Breast epithelium (tissue), 4 donors: ENCODE data around the gene UBE2H. TPM values are rescaled to one million over a fixed set of nuclear protein-coding genes. Genes with fewer than 3 reads are reported as not detected.

Source experiments
- DNase-seq, 2 donors: peaks; one replicate each; pipeline ENCODE4 v3.0.0-alpha.2; 2019; ENCODE audit warnings: low spot score in 2 of 2
- H3K27ac ChIP-seq, 2 donors: fragments of 200-600 bp; sonication (generic) in 1 of 2; one replicate each; pipeline ENCODE4 v1.5.1; 2016 to 2019; ENCODE audit warnings: mild to moderate bottlenecking in 1 of 2
- H3K27me3 ChIP-seq, 2 donors: fragments of 200-600 bp; sonication (generic) in 1 of 2; one replicate each; pipeline versions ENCODE4 v1.5.1 to v1.6.0; 2017 to 2019; ENCODE audit warnings: control low read depth in 1 of 2, mild to moderate bottlenecking in 1 of 2
- H3K36me3 ChIP-seq: fragments of 200-600 bp; one replicate; pipeline ENCODE4 v1.5.1; 2019
- H3K4me1 ChIP-seq, 2 donors: fragments of 200-600 bp; sonication (generic); one replicate each; pipeline ENCODE4 v1.5.1; 2016 to 2019; ENCODE audit warnings: control low read depth in 1 of 2
- H3K4me3 ChIP-seq, 3 donors: fragments of 200-600 bp; sonication (generic); 1 replicate in 2 of 3; 2 replicates in 1 of 3; pipeline ENCODE4 v1.5.1; 2016 to 2019; ENCODE audit warnings: mild to moderate bottlenecking in 3 of 3, moderate library complexity in 2 of 3
- H3K9me3 ChIP-seq, 2 donors: fragments of 200-600 bp; sonication (generic) in 1 of 2; one replicate each; pipeline ENCODE4 v1.5.1; 2016 to 2019; ENCODE audit warnings: control low read depth in 1 of 2
- CTCF ChIP-seq, 3 donors: fragments of 450-650 bp; IDR thresholded peaks; one replicate each; pipeline ENCODE4 v1.5.1; 2016 to 2017; ENCODE audit warnings: antibody characterized with exemption in 3 of 3, mild to moderate bottlenecking in 3 of 3, moderate library complexity in 3 of 3
- POLR2A ChIP-seq: fragments of 450-650 bp; IDR thresholded peaks from one replicate; pipeline ENCODE4 v1.6.1; 2016; ENCODE audit warnings: antibody characterized with exemption, mild to moderate bottlenecking, moderate library complexity
- POLR2AphosphoS5 ChIP-seq, 3 donors: sonication (generic); formaldehyde crosslinking; IDR thresholded peaks; one replicate each; pipeline ENCODE4 v1.6.1; 2017; ENCODE audit warnings: antibody characterized with exemption in 3 of 3
- intact Hi-C: fragments of 100-400 bp; cut with DNase I; formaldehyde crosslinking; loops from one replicate; pipeline ENCODE4 v1.15.1; 2023; ENCODE audit warnings: low total_unique reads
- total RNA-seq, 3 donors: library from RNA; depleted of rRNA; stranded (reverse); fragments of >200 nt; gene quantifications; one replicate each; pipeline ENCODE4 v1.1.0, GENCODE V29; 2016

UBE2H gene
- total RNA-seq, 3 donors from 2014 or later = 81.8 to 124 (median 114) TPM

- no peak for DNase-seq
- no peak overlapping the region for H3K4me3 ChIP-seq
- no peaks in the 10 kb centered on the region for H3K4me1 ChIP-seq
- intact Hi-C loops = no loop called here
- no peaks in the 10 kb centered on the region for H3K9me3 ChIP-seq
- no peaks in the 10 kb centered on the region for H3K36me3 ChIP-seq
- no peak overlapping the region for H3K27ac ChIP-seq
- TF ChIP-seq POLR2A (no peak), POLR2AphosphoS5 (IDR thresholded peaks at IDR 0.05) (no peak), CTCF (IDR thresholded peaks at IDR 0.05) (no peak)
- peaks cover 0 to 22% of the 10 kb centered on the region in 2 donors for H3K27me3 ChIP-seq
Measured at GRCh38 chr7:129790136-129790535, 162.6 kb downstream of the UBE2H start.

GRCh38 chr7:129789652-129790051, 163.1 kb downstream of the UBE2H start:
- Histone ChIP-seq H3K9me3 (no peaks in the 10 kb centered on the region), H3K27ac (no peak overlapping the region), H3K27me3 (peaks cover 3 to 26% of the 10 kb centered on the region in 2 donors), H3K4me1 (no peaks in the 10 kb centered on the region), H3K36me3 (no peaks in the 10 kb centered on the region), H3K4me3 (no peak overlapping the region)
- TF ChIP-seq POLR2A (no peak), POLR2AphosphoS5 (IDR thresholded peaks at IDR 0.05) (no peak), CTCF (IDR thresholded peaks at IDR 0.05) (no peak)
- no peak for DNase-seq
- intact Hi-C loops = no loop called here

- no peak overlapping the region for H3K27ac ChIP-seq
- TF ChIP-seq CTCF (IDR thresholded peaks at IDR 0.05) = no peak
- no peak for TF ChIP-seq POLR2A
- no peak for TF ChIP-seq POLR2AphosphoS5 (IDR thresholded peaks at IDR 0.05)
- no peak overlapping the region for H3K4me3 ChIP-seq
- no peaks in the 10 kb centered on the region for H3K4me1 ChIP-seq
- H3K36me3 ChIP-seq = no peaks in the 10 kb centered on the region
- intact Hi-C loops = no loop called here
- H3K27me3 ChIP-seq = peaks cover 9 to 33% of the 10 kb centered on the region in 2 donors
- H3K9me3 ChIP-seq = no peaks in the 10 kb centered on the region
- DNase-seq = no peak
Measured at GRCh38 chr7:129789000-129789399, 163.8 kb downstream of the UBE2H start.

- peaks cover 0 to 4% of the 10 kb centered on the region in 2 donors for H3K4me1 ChIP-seq
Measured at GRCh38 chr7:129786825-129787563, 165.8 kb downstream of the UBE2H start.

More at GRCh38 chr7:129786825-129787563, 165.8 kb downstream of the UBE2H start:
- H3K36me3 ChIP-seq = no peaks in the 10 kb centered on the region
- no peak for TF ChIP-seq POLR2A
- no peak for TF ChIP-seq CTCF (IDR thresholded peaks at IDR 0.05)
- TF ChIP-seq POLR2AphosphoS5 (IDR thresholded peaks at IDR 0.05) = no peak
- no peak for DNase-seq
- no peaks in the 10 kb centered on the region for H3K9me3 ChIP-seq
- H3K4me3 ChIP-seq = no peak overlapping the region
- intact Hi-C loops = no loop called here
- peaks cover 9 to 52% of the 10 kb centered on the region in 2 donors for H3K27me3 ChIP-seq
- no peak overlapping the region for H3K27ac ChIP-seq
